Activated CD4-positive, alpha-beta T cell treated with anti-CD3 and anti-CD28 coated beads, Interleukin-2, amount 50 U/mL, for 48 hours (primary cell): Measurements from ENCODE around the gene RRBP1.

Experiments
- DNase-seq, 2 experiments: peaks; one replicate each; pipeline ENCODE4 v3.0.0-alpha.2; 2020

The RRBP1 gene

GRCh38 chr20:17617868-17618672, 64.0 kb downstream of the RRBP1 start:
- no peak for DNase-seq

GRCh38 chr20:17617212-17617867, 64.7 kb downstream of the RRBP1 start:
- DNase-seq, result peak; percentile 66 to 69

- DNase-seq, result no peak
Measured at GRCh38 chr20:17616480-17617211, 65.4 kb downstream of the RRBP1 start.

GRCh38 chr20:17615645-17616479, 66.2 kb downstream of the RRBP1 start:
- no peak for DNase-seq

GRCh38 chr20:17614812-17615644, 67.0 kb downstream of the RRBP1 start:
- no peak for DNase-seq

- no peak for DNase-seq
Measured at GRCh38 chr20:17614176-17614811, 67.7 kb downstream of the RRBP1 start.

- DNase-seq, result no peak
Measured at GRCh38 chr20:17613328-17614175, 68.5 kb downstream of the RRBP1 start.

GRCh38 chr20:17612992-17613327, 69.1 kb downstream of the RRBP1 start:
- no peak for DNase-seq

GRCh38 chr20:17612287-17612991, 69.6 kb downstream of the RRBP1 start:
- DNase-seq, result peak; percentile 22 to 36

- DNase-seq, result peak; percentile 9 to 43
Measured at GRCh38 chr20:17611540-17612286, 70.3 kb downstream of the RRBP1 start.

GRCh38 chr20:17611290-17611539, 70.8 kb downstream of the RRBP1 start:
- peak in 1 of 2 experiments; percentile 38 for DNase-seq

- DNase-seq, result peak; percentile 54 to 62
Measured at GRCh38 chr20:17610566-17611289, 71.3 kb downstream of the RRBP1 start.

- DNase-seq, result no peak
Measured at GRCh38 chr20:17609811-17610377, 72.1 kb downstream of the RRBP1 start.

GRCh38 chr20:17608701-17609497, 73.1 kb downstream of the RRBP1 start:
- DNase-seq, result no peak

GRCh38 chr20:17606001-17606400, 76.0 kb downstream of the RRBP1 start:
- no peak for DNase-seq

- no peak for DNase-seq
Measured at GRCh38 chr20:17605131-17605660, 76.8 kb downstream of the RRBP1 start.

- DNase-seq, result no peak
Measured at GRCh38 chr20:17602493-17602892, 79.5 kb downstream of the RRBP1 start.
